AG08396 (cell line): Measurements from ENCODE around the gene LPAR3.
A peak's percentile ranks its signal among the peaks of the same experiment; 100 is the strongest.

Experiments used
- DNase-seq: peaks from one replicate; pipeline ENCODE4 v3.0.0; 2012; ENCODE audit warnings: low spot score, mixed read lengths

LPAR3 gene

DNA sequence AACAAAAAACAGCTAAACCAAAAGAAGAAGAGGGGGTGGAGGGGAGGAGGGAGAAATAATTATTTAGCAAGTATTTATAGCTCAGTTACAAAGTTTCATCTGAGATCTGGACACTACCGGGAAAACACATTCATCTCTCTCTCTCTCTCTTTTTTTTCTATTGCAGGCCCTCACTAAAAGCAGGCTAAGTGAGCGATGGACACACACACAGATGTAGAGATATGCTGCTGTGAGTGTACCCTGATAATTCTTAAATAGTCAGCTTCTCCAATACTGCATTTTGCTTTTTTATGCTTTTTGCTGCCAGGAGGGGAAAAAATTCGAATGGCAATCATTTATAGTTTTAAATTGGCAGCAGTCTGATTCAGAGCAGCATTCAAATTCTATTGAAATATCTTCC is 65.0 kb downstream of the LPAR3 start:
- no peak for DNase-seq

DNA sequence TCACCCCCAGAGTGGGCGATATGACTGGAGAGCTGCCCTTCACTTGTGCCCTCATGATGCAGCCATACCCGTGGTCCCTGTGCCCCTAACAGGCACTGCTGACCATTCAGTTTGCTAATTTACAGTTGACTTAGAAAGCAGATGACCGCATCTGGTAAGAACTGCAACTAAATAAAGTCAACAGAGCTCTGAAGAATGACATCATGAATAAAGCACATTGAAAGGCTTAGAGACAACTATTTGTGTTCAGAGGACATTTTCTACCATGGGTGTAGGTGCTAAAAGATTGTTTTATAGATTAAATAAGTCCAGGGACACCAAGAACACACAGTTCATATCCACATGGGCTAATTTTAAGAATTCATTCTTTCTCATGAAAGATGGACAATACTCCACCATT is 65.5 kb downstream of the LPAR3 start:
- no peak for DNase-seq

DNA sequence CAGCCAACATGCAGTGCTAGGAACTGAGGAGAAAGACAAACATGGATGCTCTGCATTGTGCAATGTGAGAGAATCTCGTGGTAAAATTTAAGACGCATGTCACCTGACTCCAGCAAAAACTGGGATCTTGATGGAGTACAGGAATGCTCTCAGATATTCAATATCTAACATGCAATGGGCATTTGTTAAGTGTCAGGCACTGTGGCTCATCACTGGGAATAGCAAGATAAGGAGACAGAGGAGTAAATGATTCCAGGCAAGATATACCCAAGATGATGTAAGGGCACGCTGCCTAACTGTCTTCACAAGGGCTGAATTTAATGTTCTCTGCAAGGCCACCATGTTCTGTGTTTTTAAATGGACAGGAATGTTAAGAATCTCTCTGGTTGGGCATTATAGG is 67.8 kb downstream of the LPAR3 start:
- no peak for DNase-seq

DNA sequence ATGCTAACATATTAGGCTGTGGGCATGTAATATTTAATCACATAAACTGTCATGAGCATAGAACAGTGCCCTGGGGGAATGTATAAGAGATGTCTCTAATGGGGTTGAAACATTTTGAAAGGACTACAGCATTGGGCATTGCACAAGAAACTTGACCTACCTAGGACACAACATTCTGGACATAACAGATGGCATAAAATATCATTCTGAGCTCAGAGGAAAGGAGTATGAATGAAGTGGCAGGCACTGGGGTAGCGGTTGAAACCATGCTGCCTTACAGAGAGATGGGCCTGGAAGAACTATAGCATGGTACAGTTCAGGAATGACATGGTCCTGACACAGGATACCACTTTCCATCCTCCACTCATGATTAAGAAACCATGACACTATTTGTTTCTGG is 69.0 kb downstream of the LPAR3 start:
- DNase-seq: no peak

DNA sequence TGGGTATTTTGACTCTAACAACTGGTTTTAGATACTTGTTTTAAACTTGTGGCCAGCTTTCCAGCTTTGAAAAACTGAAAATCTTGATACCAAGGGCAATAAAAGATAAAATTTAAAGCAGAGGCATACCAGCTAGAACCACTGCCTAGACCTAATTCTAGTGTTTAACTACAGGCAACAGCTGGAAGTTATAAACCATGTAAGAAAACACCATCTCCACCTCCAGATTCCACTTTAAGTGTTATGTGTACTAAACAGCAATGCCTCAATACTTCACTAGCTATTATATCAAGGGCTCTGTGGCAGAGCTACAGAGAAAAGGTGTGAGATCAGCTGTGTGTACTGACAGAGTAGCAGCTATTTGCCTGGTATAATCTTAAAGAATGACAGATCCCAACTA is 69.5 kb downstream of the LPAR3 start:
- no peak for DNase-seq

DNA sequence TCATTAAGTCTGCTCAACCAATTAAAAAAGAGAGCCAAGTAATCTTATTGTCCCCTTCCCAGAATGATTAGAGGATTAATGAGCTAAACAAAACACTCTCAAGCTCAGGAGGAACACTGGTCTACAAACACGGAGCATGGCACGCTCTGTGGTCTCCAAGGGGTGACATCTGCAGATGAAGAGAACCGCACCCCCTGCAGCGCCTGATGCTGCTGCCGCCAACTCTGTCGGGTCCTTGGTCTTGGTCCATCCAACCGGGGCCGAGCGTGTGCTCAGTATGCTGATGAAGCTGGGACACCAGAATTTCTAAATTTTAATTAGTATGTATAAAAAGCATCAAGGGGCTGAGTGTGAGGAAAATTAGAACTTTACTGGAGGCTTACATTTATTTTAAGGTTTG is 82.7 kb downstream of the LPAR3 start:
- DNase-seq: no peak

DNA sequence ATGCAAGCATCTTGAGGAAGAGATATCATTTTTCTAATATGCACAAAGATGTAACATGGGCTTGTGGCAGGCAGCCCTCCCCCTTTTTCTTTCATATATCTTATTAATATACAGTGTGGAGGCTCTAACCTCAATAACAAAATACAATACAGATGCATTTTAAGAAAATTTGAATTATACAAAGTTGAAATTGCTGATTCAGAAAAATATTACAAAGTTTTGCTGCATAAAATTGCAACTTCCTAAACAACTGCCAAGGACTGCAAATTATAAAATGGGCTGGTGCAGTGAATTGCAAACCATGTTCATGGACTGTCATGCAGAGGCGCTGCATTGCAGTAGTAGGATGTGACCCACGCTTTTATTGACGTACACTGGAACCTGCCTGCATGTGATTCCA is 84.0 kb downstream of the LPAR3 start:
- no peak for DNase-seq

DNA sequence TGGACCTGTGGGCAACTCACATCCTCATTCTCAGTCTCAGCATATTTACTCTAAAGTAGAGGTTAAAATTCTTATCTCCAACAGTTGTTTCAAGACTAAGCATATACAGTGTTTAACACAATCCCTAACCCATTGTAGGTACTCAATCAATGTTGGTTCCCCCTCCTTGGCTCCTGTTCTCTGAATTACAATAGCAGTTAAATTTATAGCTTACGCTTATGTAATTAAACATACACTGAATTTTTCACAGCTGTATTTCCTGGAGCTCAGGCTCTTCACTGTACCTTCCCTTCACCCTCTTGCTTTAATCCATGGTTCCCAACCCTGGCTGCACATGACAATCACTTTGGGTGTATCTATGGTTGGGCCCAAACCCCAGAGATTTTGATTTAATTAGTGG is 89.4 kb downstream of the LPAR3 start:
- no peak for DNase-seq

DNA sequence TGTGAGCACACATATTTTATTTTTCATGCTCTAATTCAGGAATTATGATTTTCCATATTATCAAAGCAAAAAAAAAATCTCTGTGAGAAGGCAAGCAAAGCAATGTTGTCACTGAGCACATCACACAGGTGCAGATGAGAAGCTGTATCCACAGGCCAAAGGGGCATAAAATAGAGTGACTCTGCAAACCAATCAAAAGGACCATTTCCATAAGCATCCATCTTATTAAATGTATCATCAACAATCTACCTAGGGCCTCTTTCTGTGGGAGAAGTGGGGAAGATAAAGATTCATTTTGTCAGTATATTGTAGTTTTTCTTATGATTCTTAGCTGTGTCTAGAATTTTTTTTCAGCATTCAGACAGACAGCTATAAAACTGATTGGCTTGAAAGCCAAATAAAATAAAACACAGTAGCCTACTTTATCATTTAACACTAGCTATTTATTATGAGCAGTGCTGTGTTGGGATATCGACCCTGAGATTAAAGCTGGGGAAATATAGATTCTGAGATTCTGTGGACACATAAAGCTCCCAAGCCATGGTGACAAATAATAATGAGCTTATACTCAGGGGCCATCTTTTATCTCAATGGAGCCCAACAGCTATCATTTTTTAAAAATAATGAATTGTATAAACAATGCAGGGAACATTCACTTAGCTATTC is 90.3 kb downstream of the LPAR3 start:
- no peak for DNase-seq

DNA sequence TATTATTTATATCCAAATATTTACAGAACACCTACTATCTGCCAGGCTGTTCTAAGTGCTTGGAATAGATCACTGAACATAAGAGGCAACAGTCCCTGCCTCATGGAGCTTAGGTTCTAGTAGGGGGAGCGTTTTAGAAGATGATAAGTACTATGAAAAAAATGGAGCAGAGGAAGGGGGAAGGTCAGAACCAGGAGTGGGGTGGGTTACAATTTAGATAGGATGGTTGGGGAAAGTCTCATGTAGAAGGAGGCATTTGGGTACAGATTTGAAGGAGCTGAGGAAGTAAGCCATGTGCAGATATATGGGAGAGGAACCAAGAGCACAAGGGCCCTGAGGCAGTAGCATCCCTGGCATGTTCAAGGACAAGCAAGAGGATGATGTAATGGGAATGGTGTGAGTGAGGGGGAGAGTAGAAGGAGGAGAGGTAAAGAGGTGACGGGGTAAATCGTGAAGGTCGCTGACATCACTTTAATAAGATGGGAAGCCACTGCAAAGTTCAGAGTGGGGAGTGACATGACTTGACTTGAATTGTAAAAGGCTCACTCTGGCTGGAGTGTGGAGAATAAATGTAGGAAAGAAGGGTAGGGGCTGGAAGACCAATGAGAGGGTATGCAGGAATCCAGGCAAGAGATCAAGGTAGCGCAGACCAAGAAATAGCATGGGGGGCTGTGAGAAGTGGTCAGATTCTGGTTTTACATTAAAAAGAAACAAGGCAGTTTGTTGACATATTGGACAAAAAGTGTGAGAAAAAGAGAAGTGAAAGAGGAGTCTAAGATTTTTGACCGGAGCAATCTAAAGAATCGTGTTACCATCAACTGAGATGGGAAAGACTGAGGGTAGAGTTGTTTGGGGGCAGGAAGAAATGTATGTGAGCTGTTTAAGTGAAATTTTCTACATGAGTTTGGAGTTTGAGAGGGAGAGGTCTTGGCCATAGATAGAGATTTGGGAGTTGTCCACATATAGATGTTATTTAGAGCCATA is 92.6 kb downstream of the LPAR3 start:
- no peak for DNase-seq

DNA sequence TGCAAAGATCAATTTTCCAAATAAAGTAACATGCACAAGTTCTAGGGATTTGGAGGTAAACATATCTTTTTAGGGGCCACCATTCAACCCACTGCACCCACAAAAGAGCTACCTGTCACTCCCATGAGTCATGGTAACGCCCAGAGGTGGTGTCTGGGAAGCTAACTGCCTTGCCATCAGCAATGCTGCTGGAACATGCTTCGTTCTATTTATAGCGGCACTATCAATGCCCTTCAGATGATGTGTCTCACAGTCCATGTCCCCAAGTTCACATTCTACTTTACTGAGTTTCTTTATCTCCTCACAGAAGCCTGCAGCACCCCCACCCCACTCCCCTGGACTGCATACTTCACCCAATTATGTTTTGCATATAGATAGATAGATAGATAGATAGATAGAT is 95.4 kb downstream of the LPAR3 start:
- no peak for DNase-seq

DNA sequence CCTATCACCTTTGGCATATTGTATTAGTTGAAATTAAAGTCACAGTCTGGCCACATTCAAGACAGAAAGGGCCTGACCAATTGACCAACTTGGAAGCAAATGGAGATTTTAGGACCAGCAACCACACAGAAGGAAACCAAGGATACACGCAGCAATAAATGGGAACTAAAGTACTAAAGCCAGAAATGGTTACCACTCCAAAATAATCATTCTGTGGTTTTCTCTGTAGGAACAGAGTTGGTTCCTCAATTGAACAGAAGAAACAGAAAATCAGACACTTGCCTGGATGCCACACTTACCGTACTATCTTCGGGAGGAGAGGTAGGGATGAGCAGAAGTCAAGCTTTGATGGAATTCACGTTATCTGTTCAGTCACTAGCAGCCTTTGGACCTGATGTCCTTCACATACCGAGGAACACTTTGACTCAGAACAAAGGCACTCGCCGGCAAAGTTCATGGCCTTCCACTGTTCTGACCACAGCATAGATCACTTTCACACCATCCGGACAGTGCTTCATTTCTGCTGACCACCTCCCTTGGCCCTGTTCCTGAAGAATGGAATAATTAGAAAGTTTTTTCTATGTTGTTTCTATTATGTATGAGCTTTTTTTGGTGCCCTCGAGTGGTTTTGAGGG is 96.9 kb downstream of the LPAR3 start:
- DNase-seq: no peak

DNA sequence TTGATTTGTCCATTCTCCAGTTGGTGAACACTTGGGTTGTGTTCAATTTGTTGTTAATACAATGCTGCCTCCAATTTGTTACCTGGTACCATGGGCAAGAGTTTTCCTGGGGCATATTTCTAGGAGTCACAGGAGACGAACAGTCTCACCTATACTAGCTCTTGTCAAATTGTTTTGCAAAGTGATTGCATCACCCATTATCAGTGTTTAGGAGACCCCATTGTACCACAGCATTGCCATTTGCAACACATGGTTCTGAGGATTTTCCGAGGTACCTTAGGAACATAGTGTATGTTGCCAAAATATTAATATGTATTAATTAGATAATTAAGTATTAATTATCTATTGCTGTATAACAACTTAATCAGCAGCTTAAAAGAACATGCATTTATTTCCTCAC is 97.8 kb downstream of the LPAR3 start:
- no peak for DNase-seq

DNA sequence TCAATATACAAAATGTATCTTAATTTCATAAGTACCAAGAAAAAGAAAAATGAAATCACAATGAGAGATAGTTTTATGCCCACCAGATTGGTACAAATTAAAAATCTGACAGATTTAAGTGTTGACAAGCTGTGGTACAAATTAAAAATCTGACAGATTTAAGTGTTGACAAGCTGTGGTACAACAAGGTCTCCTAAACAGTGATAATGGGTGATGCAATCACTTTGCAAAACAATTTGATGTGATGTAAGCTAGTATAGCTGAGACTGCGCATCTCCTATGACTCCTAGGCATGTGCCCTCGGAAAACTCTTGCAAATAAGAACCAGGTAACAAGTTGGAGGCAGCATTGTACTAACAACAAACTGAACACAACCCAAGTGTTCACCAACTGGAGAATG is 100.6 kb downstream of the LPAR3 start:
- no peak for DNase-seq

DNA sequence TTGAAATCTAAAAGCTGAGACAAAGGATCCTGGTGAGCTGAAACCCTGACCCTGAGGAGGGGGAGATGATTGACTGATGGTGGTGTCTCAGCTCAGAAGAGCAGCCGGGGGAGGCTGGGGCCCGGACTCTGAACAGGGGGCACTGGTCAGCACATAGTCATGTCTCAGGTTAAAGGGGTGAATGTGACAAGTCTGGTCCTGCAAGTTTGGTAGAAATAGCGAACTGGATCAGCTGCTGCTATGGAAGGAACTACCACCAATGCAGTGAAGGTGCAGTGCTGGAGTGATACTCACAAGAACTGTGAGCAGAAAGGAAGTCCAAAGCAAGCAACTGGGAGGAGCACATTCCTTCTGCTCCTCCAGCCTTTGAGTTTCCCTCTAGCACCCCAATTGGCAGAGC is 104.0 kb downstream of the LPAR3 start:
- DNase-seq: no peak

DNA sequence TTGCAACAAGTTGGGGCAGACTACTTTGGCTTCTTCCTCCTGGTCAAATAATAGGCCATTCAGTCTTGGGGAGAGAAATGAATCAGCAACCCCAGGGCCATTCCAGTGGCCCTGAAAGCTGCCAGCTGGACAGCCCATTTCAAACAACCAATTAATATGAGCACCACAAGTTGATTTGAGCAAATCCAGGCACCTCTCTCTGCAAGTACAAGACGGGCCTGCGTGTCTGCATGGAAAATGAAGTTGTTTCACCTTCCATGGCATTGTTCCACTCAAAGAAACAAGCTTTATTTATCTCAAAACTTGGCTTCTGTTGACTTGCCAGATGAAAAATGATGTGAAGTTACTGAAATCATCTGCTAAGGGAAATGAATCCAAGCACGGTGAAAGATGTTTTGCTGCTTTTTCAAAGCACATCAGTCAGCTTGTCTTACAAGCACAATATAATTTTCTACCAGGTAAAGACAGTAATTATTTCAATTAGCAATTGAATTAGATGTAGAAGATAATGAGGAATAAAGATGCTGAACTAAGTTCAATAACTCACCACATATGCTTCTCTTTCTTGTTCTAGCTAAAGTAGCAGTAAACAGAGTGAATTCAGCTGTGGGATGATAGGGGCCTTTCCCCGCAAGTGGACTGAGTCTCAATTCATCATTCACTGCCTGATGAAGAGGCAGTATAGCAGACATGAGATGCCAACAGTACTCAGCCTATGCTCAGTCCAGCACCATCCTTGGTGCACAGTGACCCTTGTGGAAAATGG is 107.6 kb downstream of the LPAR3 start:
- DNase-seq: peak; percentile 21

DNA sequence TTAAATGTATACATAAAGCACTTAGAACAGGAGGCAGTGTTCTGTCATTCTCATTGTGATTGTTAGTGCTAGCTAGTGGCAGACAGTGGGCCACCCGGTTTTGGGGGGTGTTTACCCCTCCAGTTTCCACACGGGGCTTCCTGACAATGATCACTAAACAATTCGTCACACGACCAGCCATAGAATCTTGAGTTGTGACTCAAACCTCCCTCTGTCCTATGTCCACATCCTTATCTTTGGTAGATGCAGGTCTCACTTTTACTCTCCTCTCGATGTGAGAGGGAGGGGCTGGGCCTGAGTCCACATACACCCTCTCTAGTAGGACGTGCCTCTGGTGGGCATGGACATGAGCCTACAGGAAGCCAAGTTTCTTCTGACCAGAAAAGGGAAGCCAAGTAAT is 110.1 kb downstream of the LPAR3 start:
- DNase-seq: no peak

DNA sequence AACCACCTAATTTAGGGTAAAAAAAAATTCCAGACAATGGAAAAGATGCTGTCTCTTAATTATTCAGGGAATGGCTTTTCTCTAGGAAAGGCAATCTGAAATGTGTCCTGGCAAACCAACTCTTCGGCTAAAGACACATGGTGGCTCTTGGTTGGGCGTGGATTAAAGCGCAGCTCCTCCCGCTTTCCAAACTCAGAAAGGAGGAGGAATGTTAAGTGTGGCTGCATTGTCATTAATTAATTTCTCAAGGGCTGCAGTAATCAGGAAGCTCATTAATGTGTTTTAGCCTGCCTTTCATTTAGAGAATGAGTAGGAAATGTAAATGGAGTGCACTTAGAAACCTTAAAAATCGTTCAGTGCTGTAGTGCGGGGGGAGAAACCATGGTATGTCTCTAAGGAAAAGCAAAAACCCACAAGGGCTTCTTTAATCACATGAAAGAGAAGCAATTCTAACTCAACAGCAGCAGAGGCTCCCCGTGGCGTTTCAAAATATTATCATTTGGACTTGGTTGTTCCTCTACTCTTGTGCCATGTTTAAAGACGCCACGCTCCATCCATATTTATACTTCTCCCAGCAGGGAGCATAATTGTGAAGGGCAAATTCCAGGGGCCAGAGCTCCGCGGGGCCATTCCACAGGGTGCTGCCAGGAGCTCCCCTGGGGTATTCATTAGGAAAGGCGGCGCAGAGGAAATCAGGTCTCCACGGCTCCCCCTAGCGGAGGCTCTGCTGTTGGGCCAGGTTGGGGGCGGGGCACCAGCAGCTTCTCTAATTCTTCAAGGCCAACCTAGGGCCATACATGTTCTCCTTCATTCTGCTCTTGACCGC is 110.8 kb downstream of the LPAR3 start:
- peak; percentile 15 for DNase-seq

DNA sequence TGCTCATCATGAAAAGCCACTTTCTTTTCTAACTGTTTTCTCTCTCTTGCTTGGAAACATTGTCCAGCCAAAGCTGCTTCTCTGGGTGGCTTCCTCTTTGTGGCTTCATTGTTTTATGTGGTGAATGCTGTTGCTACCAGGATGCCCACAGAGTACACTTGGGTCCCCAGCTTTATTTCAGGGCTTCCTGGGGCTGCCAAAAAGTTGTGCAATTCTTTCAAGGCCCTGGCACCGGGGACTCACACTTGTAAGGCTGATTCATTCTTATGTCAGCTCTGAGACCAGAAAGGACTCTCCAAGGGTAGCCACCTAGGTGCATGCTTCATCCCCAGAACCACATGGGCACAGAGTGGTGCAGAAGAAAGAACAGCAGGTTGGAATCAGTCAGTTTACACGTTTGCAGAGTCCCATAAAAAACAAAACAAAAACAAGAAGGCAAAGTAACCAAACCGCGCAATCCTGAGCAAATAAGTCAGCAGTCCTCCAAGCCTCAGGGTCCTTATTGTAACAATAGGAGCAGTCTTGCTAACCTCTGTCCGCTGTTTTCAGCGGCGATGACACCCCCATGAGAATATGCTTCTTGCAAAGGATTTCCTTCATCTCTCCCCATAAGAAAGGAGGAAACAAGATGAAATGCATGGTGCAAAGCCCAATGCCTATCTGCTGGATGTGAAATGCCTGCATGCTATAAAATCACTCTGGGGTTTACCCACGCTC is 112.8 kb downstream of the LPAR3 start:
- DNase-seq: no peak

DNA sequence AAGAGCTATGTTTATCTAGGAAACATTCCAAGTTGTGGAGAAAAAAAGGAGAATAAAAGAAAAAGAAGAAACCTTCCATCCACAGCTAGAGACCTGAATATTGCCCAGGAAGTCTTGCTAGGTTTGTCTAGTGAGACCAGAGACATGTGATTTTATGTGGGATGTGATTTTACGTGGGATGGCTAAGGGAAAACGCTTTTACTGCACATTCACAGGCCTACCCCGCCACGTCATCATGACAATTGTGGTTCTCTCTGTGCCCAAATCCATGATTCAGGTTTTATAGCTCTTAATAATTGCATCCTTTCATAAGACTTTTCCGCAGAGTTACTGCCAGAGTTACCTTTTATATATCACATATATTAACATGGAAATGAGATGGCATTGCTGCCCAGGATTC is 116.4 kb downstream of the LPAR3 start:
- DNase-seq: no peak

DNA sequence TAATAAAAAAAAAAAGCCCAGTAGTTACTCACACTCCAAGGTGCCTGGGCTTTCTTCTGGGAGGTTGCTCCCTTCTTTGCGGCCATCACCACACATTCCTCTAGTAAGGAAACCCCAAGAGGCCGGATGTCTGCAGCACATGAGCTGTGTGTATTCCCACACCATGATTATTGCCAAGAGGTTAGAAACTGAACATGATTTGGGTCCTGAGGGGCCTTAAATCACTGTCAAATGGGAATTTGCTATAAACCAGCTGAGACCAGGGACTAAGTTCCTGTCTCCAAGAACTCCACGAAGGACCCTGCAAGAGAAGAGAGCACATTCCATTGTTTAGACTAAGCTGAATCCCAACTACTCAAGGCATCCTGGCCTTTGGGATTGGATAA is 117.5 kb downstream of the LPAR3 start:
- DNase-seq: no peak
